Chondrocyte (in vitro differentiated cells): Measurements from ENCODE around the gene FAM234B. TPM values are rescaled to one million over a fixed set of nuclear protein-coding genes. Genes with fewer than 3 reads are reported as not detected.

Experiments
- DNase-seq: peaks from one replicate; pipeline ENCODE4 v3.0.0; 2021; ENCODE audit warnings: mixed read lengths, low spot score
- H3K27ac Mint-ChIP-seq: one replicate; pipeline ENCODE4 v1.8.0; 2021; ENCODE audit warnings: mild to moderate bottlenecking, moderate library complexity, mixed read lengths; ENCODE audit not compliant: unreplicated experiment
- H3K27me3 Mint-ChIP-seq: 2 replicates; pipeline ENCODE4 v1.8.0; 2021; ENCODE audit warnings: low read depth, mixed read lengths
- H3K36me3 Mint-ChIP-seq: 2 replicates; pipeline ENCODE4 v1.8.0; 2021; ENCODE audit warnings: low read depth, mixed read lengths
- H3K4me1 Mint-ChIP-seq: 2 replicates; pipeline ENCODE4 v1.8.0; 2021; ENCODE audit warnings: low read depth, mild to moderate bottlenecking, mixed read lengths
- H3K4me3 Mint-ChIP-seq: one replicate; pipeline ENCODE4 v1.8.0; 2021; ENCODE audit warnings: mild to moderate bottlenecking, moderate library complexity, mixed read lengths; ENCODE audit not compliant: unreplicated experiment
- H3K9me3 Mint-ChIP-seq: 2 replicates; pipeline ENCODE4 v1.8.0; 2021; ENCODE audit warnings: low read depth, mixed read lengths
- total RNA-seq: library from RNA; stranded (reverse); gene quantifications from 3 replicates; pipeline ENCODE4 v1.2.1, GENCODE V29; 2021
- TF ChIP-seq, protein P1 (sequence below): fragments of 200-600 bp; sonication (generic); IDR thresholded peaks from 2 replicates; pipeline ENCODE4 v1.5.0; 2021; ENCODE audit warnings: antibody characterized with exemption, mild to moderate bottlenecking, moderate library complexity

FAM234B gene
- total RNA-seq, 1 donor from 2014 or later = 3.8 TPM

DNA sequence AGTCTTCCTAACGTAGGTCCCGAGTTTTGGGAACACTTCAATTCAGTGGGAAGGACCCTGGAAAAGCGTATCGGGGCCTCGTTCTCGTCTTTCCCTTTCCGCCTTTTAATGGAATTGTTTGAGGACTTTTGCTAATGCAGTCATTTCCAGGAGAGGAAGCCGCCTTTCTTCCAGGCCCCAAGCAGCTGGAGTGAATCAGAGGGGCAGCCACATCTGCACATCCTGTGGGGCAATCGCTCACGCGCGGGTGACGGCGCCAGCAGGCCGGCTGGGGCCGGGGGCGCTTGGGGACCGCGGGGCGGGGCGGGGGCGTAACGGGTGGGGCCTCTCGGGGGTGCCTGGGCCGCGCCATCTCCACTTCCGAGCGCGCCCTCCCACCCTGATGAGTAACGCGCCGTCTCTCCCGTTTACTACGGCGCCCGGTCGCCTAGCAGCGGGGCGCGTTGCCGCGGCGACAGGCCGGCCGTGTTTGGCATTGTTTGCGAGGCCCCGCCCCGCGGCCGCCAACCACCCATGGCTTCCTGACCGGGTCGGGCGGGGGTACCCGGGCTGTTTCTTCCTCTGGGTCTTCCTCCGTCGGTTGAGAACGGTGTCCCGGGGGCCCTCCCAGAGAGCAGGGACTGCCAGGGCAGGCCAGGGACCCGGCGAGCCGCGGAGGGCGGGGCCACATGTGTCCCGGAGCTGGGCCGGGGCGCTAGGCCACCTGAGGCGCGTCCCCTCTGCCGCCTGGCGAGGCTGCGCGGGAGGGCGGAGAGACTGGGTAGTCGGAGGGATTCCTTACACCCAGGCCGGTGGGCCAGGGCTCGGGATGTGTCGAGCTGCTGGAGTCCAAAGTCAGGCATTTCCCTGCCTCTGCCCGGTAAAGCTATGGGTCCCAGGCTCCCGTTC lies 56.9 kb downstream of the FAM234B start:
- H3K4me1 Mint-ChIP-seq = peaks cover 62% of the 10 kb centered on the region
- H3K4me3 Mint-ChIP-seq = peak overlapping the region; percentile 68
- peak overlapping the region; percentile 96 for H3K27ac Mint-ChIP-seq
- no peaks in the 10 kb centered on the region for H3K9me3 Mint-ChIP-seq
- TF ChIP-seq, protein P1, sequence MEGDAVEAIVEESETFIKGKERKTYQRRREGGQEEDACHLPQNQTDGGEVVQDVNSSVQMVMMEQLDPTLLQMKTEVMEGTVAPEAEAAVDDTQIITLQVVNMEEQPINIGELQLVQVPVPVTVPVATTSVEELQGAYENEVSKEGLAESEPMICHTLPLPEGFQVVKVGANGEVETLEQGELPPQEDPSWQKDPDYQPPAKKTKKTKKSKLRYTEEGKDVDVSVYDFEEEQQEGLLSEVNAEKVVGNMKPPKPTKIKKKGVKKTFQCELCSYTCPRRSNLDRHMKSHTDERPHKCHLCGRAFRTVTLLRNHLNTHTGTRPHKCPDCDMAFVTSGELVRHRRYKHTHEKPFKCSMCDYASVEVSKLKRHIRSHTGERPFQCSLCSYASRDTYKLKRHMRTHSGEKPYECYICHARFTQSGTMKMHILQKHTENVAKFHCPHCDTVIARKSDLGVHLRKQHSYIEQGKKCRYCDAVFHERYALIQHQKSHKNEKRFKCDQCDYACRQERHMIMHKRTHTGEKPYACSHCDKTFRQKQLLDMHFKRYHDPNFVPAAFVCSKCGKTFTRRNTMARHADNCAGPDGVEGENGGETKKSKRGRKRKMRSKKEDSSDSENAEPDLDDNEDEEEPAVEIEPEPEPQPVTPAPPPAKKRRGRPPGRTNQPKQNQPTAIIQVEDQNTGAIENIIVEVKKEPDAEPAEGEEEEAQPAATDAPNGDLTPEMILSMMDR = no peak
- peak; percentile 93 for DNase-seq
- H3K27me3 Mint-ChIP-seq = no peaks in the 10 kb centered on the region
- no peaks in the 10 kb centered on the region for H3K36me3 Mint-ChIP-seq

DNA sequence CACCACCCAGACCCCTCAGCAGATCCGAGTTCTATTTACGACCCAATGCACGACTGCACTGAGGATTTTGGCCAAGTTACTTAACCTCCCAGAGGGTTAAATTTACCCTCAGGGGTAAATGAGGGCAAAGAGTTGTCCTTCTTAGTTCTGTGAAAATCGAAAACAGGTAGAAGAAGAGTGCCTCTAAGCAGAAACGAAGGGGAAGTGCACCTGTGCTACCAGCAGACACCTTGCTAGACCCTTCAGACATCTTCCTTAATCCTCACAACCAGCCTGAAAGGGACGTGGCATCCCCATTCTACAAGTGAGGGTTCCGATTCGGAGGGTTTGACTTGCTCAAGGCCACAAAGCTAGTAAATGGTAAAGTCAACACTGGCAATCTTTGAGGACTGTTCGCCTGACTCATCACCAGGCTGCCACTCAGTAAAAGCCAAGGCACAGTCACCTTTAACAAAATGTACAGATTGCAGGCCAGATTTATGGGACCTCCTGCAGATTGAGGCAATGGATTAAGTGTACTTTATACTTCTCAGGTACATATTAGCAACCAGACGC lies 57.7 kb downstream of the FAM234B start:
- Mint-ChIP-seq H3K4me1 (peaks cover 56% of the 10 kb centered on the region), H3K27me3 (no peaks in the 10 kb centered on the region), H3K27ac (peak overlapping the region; percentile 89), H3K4me3 (peak overlapping the region; percentile 61), H3K36me3 (no peaks in the 10 kb centered on the region), H3K9me3 (no peaks in the 10 kb centered on the region)
- DNase-seq = no peak
- TF ChIP-seq, protein P1 = no peak

DNA sequence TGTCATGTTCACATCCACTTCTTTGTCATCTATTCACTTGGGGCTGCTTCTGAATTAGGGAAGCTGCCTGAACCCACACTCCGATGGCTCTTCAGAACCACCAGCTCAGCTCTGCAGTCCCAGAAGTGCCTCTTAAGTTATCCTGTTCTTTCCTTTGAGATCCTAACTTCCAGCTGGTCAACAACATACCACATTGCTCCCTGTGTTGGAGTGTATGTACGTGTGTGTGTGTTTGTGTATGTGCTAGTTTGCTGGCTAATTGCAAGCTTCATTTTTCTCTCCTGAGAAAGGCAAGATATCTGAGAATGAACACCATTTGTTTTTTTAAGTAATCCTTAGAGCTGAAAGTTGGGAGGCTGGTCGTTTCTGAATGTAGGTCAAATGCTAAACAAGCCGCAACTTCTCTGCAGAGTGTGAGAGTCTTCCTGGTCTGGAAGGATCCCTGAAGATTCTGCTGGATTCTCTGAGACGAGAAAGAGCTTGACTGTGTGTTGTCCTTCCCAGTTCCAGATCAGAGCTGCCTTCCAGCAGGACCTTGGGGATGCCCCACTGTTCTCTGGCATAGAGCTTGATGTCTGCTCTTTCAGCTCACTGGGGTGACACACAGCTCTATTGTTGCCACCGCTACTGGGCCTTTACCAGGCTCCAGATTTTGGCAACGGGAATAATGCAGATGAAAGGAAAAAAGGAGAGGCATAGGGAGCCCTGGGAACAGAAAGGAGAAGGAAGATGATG lies 58.4 kb downstream of the FAM234B start:
- H3K27ac Mint-ChIP-seq = peak overlapping the region; percentile 89
- H3K4me1 Mint-ChIP-seq = peaks cover 49% of the 10 kb centered on the region
- H3K9me3 Mint-ChIP-seq = no peaks in the 10 kb centered on the region
- no peak overlapping the region for H3K4me3 Mint-ChIP-seq
- no peaks in the 10 kb centered on the region for H3K27me3 Mint-ChIP-seq
- TF ChIP-seq, protein P1 = no peak
- DNase-seq = no peak
- H3K36me3 Mint-ChIP-seq = no peaks in the 10 kb centered on the region

DNA sequence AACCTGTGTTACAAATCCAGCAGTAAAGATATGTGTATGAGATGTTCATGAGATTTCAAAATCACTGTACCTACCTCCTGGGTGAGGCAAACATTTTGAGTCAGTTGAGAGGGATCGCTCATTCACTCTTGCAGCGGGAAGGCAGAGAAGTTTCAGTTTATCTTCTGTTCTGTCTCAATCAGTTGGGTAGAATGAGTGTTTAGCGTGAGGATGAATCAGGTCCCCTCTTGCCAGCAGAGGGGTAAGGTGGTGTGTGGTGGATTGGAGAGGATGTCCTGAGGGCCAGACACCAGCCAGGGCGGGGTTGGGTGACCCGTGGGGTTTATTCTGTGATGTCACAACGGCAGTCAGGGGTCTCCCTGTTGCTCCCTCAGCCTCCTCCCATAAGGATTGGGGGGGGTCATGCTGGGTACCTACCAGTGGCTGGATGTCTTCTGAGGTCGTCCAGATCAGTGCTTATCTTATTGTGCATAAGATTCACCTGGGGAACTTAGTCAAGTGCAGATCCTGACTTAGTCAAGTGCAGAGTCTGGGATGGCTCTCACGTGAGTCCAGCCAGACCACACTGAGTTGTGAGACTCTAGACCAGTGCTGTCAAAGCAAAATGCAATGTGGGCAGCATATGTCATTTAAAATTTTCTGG lies 59.3 kb downstream of the FAM234B start, which contains the start of gene GSG1:
Gene GSG1, minus strand, starts transcription at position 277 of the 643 bp plus-strand sequence. Its CDS starts 155 bp downstream, at position 122.
- H3K4me1 Mint-ChIP-seq = peaks cover 40% of the 10 kb centered on the region
- TF ChIP-seq, protein P1 = no peak
- H3K27ac Mint-ChIP-seq = peak within 1 kb of the TSS; percentile 89
- DNase-seq = no peak
- H3K27me3 Mint-ChIP-seq = no peaks in the 10 kb centered on the region
- peaks cover 2% of the 10 kb centered on the region for H3K36me3 Mint-ChIP-seq
- H3K9me3 Mint-ChIP-seq = peaks cover 9% of the 10 kb centered on the region
- no peak within 1 kb of the TSS for H3K4me3 Mint-ChIP-seq
